ENCODE results near the gene GPR84.
A peak's percentile ranks its signal among the peaks of the same experiment; 100 is the strongest.

GPR84 gene
- 0.09 to 0.31 reads per million in 2 donors for total RNA-seq

DNA sequence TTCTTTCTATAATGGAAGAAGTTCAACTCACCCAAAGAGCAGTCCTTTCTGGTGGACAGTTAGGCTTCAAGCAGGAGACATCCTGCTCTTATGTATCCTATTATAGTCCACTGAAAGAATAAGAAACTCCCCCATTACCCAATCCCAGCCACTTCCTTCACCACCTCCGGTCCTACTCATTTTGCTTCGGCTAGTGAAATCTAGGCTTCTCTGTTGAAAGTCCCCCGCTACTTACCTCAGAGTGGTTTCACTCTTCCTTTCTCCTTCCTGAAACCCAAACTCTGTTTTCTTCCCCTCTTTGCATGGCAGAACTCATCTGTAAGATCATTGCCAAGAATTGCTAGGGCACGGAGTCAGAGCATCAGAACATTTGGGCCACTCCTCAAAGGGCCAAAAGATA is at the start of gene GPR84:
Gene GPR84 (minus strand): TSS at position 74 of the 400 bp plus-strand sequence. CDS start 635 bp downstream, outside the sequence.
- DNase-seq: no peak

- peak; percentile 40 for DNase-seq
Observed at GRCh38 chr12:54413284-54414190, 49.3 kb upstream of the GPR84 start.

DNA sequence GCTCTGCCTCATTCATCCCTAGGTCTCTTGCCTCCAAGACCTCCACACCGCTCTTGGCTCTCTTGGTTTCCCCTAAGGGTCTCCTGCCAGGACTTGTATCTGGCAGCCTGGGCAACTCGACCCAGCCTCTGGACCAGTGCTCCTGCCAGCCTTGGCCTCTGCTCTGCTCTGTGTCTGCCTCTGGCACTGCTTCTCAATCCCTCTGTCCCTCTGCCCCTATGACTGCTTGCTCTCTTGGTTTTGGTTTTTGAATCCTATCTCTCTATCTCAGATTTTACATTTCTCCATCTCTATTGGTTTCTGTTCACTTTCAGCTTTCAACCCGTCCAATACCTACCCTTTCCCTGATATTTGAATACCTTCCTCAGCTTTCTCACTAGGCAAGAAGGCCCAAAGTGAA is 48.5 kb upstream of the GPR84 start:
- no peak for DNase-seq

GRCh38 chr12:54412348-54412747 is 48.1 kb upstream of the GPR84 start:
- no peak for DNase-seq

DNA sequence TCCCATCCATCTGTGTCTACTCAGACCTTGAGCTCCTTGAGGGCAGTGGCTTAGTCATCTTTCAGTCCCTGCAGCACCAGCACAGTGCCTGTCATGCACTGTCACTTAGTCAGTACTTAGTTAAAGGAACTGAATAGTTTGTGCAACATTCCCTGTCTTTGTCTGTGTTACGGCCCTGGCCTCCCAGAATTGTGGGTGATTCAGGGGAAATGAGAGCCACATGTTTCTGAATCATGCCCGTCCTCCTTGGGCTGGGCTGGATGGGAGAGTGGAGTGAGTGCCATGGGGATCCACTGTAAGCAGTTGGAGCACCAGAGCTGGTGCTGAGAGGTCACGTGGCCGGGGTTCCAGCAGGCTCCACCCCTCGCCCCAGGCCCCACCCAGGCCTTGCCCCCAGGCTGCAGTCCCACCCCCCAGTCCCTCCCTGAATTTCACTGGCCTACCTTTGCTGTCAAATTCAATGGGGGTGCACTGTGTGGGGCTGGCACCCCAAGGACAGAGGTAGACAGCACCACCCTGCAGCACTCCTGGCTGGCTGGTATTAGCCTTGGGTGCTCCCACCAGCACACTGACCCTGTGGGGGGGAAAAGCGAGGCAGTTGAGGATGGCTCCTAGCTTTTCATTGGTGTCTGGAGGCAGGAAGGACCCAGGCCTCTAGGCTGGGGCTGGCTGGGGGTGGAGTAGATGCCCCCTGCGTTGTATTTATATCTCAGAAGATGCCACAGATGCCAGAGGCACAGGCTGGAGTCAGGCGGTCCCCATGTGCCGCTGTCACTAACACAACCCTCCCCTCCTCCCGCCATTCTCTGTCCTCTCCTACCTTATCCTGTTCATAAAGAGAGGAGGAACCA is 47.3 kb upstream of the GPR84 start:
- DNase-seq: peak; percentile 20

- no peak for DNase-seq
Observed at GRCh38 chr12:54409267-54409666, 45.0 kb upstream of the GPR84 start.

- no peak for DNase-seq
Observed at GRCh38 chr12:54407183-54407905, 43.1 kb upstream of the GPR84 start.

DNA sequence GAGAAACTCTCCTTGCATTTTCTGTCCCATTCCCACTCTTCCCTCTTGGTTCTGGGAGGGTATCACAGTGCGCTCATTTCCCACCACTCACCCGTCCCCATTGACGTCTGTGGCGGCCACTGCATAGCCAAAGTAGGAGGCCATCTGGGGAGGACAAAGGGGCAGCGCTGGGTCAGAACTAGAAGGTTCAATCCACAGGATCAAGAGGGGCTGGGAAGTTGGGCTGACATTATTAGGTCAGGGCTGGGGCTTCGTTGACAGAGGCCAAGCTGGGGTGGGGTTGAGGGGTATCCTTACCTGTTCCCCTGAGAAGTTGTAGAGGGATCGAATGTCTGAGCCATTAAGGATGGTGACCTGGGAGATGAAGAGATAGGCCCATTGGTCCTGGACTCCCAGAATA is 41.3 kb upstream of the GPR84 start:
- no peak for DNase-seq

DNA sequence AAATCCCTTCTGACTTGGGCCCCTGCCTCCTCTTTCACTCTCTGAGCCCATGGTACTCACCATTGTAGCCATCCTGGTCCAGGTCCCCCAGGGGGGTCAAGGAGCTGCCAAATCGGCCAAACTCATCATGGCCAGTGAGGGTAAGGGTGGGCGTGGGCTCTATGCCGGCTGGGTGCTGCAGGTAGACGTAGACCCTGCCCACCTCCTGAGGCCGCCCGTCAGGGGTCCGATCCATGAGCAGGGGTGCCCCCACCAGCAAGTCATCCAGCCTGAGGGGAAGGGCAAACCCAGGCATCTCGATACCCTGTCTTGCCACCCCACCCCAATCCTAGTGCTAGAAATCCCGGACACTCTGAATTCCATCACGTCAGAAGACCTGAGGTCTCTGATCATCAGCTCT is 40.8 kb upstream of the GPR84 start:
- no peak for DNase-seq

DNA sequence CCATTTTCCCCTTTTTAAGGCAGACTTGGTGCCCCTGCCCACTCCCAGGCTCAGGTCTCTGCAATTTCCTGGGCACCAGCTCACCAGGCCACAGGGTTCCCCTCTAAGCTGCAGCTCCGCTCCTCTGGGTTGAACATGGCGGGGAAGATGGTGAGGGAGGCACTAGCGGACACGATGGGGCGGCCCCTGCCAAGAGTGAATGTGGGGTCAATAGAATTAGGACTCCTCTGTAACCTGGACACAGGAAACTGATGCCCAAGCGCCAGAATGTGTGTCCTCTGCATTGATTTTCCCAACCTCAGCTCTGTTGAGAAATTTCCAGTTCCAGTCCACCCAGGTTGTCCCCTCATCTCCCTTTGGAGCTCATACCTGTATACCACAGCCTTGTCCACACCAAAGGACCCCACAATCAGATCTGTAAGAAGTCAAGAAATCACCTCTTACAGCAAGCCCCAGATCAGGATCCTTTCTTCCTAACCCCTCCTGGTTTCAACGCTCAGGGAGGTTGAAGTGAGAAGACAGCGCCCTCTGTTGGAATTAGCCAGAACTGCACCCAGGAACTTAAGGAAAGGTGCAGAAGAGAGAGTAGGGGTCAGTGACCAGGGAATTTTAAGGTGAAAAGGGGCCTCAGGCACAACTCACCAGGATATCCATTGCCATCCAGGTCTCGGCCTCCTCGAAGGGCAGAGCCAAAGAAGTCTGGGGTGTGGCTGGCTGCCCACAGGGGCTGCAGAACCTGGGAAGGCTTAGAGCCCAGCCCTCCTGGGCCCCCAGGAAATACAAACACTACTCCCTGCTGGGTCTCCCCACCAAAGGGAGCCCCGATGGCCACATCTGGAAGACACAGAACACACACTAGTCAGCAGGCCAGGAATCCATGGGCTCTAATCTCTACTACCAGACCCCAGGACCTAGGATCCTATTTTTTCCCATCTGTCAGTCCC is 40.0 kb upstream of the GPR84 start:
- no peak for DNase-seq

- DNase-seq: no peak
Observed at GRCh38 chr12:54401119-54401518, 36.8 kb upstream of the GPR84 start.

DNA sequence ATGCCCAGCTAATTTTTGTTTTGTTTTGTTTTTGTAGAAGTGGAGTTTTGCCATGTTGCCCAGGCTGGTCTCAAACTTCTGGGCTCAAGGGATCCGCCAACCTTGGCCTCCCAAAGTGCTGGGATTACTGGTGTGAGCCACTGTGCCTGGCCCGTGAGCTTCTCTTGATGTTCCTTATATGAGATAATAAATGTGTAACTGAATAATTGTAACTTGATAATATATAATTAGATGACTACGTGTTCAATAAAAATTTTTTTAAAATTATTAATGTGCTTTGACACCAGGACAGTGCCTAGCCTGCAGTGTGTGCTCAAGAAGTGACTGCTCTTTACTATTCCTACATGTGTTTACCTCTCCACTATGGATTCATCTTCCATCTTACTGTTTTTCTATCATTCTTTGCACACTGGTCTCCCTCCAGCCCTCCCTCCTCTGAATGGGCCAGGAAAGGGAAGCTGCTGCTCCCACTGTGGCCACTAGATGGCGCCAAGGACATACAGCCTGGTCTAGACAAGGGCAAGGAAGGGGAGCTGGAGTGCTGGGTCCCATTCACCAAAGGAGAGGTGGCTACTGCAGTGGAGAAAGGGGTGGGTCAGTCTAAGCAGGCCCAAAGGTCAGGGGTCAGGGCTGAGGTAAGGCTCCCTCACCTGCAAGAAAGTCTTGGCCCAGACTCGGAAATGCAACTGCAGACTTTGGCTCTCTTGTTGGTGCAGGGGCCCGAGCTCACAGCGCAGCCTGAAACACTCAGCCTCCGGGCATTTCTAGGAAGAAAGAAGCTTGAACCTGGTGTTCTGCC is 34.9 kb upstream of the GPR84 start:
- no peak for DNase-seq

DNA sequence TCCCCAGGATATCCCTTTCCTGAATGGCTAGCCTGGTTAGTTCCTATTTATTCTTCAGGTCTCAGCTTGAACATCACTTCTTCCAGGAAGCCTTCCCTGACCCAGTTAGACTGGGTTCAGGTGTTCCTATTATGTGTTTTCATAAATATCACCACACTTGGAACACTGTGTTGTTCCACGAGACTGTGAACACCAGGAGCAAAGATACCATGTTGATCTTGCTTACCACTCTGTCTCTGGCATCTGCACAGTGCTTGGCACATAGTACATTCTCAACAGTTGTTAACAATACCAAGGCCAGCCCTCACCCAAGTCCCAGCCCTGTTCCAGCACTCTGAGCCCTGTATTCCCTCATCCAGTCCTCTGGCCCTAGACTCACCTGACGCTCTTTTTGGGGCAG is 33.9 kb upstream of the GPR84 start:
- no peak for DNase-seq

DNA sequence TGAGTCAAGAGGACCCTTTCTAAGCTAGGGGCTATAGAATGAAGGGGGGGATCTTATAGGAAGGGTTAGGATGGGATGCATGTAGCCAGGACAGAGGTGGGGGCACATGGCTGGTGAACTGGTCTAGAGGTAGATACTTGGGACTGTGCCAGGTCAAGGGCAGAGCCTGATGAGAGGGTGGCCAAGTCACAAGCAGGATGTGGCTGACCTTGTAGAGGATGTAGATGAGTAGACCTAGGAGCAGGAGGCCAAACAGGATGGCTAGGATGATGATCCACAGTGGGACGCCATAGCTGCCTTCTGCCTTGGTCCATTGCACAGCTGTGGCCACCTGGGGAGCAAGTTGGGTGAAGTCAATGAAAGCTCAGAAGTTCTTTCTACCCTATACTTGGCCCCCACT is 32.9 kb upstream of the GPR84 start:
- no peak for DNase-seq

DNA sequence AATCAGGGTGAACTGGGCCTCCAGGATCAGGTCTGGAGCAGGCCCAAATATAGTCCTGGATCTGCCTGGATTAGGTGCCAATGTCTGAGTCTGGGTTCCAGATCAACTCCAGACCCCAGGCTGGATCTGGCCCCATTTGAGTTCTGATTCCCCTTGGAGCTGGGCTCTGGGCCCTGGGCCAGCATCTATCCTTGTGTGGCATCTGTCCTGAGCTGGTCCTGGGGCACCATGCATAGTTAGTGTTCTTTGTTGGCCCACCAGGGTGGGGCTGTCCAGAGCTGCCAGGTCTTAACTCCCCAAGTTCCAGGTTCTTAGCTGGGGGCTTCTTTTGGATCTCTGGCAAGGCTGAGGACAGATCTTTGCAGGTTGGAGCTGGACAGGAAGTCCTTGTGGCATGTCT is 31.3 kb upstream of the GPR84 start:
- no peak for DNase-seq

GRCh38 chr12:54394986-54395385 is 30.7 kb upstream of the GPR84 start:
- no peak for DNase-seq

DNA sequence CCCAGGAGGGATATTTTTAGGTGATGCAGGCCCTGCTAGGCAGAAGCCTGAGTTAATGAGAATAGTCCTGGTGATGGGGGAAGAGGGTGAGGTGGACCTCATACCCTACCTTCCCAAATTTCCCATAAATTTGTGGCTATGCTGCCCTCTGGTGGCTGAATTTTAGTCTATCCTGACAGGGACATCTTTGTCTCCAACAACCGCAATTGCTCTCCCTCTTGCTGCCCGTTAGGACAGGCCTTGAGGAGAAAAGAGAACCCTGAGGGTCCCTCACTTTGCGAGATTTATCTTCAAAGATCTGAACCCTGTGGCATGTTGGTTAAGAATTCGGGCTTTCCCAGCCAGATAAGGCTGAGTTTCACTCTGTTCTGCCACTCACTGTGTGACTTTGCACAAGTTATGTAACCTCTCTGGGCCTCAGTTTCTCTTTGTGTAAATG is 30.0 kb upstream of the GPR84 start:
- no peak for DNase-seq

GRCh38 chr12:54393743-54394142 is 29.5 kb upstream of the GPR84 start:
- no peak for DNase-seq

- no peak for DNase-seq
Observed at GRCh38 chr12:54393207-54393609, 28.9 kb upstream of the GPR84 start.

DNA sequence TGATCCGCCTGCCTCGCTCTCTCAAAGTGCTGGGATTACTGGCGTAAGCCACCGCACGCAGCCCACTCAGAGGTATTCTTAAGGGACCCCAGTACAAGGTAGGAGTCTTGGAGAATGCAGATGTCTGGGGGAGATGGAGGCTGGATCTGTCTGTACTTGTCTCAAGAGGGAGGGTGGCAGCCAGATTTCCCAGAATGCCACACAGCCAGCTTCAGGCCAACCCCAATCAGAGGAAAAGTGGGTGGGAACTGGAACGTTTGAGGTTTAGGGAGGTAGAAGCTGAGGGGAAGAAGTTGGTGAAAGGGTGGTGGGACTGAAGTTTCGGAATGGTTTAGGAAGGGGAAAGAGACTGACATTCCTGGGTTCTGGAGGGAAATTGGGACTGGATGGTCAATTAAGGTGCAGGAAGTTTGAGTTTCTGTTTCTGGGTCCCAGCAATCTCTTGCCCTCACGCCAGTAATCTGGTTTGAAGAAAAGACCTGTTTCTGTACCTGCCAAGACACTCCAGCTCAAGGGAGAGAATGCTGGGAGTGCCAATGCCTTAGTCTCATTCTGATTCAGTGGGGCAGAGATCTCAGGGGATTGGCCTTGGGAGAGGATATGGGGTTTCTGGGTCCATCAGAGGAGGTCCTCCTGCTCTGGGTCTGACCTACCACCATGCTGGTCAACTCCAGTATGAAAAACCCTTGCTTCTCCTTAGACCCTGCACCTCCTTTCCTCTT is 28.4 kb upstream of the GPR84 start:
- DNase-seq: no peak
